22Rv1 (cell line): ENCODE data around the gene PLD1.

Experiments used
- ZFX ChIP-seq: fragments of 450-650 bp; IDR thresholded peaks from 2 replicates; pipeline ENCODE4 v1.6.1; 2017; ENCODE audit warnings: antibody characterized with exemption, borderline replicate concordance
- TF ChIP-seq, protein P1 (sequence below): fragments of 450-650 bp; IDR thresholded peaks from 2 replicates; pipeline ENCODE4 v1.5.1; 2017; ENCODE audit warnings: mild to moderate bottlenecking

DNA sequence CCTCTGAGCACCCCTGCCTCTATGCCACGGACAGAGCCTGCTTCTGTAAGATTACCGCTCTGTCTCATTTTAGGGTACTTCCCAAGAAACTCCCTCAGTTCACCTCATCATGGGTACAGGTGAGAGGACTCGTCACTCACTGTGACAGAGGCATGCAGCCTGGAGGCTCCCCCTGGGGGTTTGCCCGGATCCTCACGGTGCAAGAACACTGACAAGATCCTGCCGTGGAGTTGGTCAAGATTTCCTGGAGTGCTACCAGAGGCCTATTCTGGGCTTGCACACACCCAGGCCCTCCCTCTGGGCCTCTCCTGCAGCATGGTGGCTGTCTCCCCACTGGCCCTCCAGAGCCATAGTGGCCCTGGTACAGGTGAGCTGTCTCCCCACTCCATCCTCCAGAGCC is 247.0 kb downstream of the PLD1 start:
- TF ChIP-seq, protein P1, sequence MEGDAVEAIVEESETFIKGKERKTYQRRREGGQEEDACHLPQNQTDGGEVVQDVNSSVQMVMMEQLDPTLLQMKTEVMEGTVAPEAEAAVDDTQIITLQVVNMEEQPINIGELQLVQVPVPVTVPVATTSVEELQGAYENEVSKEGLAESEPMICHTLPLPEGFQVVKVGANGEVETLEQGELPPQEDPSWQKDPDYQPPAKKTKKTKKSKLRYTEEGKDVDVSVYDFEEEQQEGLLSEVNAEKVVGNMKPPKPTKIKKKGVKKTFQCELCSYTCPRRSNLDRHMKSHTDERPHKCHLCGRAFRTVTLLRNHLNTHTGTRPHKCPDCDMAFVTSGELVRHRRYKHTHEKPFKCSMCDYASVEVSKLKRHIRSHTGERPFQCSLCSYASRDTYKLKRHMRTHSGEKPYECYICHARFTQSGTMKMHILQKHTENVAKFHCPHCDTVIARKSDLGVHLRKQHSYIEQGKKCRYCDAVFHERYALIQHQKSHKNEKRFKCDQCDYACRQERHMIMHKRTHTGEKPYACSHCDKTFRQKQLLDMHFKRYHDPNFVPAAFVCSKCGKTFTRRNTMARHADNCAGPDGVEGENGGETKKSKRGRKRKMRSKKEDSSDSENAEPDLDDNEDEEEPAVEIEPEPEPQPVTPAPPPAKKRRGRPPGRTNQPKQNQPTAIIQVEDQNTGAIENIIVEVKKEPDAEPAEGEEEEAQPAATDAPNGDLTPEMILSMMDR = no peak
- TF ChIP-seq ZFX = no peak
